ENCODE measurements around the gene ATF7IP2. TPM values are rescaled to one million over a fixed set of nuclear protein-coding genes. Genes with fewer than 3 reads are reported as not detected.
"Not testable (repeated sequence)": the region's sequence is repeated elsewhere in the genome, so short reads cannot be mapped to it uniquely, and the experiment has no call there.

The ATF7IP2 gene
- total RNA-seq, 2 experiments from 2014 or later, result 25.8 to 27.0 TPM

DNA sequence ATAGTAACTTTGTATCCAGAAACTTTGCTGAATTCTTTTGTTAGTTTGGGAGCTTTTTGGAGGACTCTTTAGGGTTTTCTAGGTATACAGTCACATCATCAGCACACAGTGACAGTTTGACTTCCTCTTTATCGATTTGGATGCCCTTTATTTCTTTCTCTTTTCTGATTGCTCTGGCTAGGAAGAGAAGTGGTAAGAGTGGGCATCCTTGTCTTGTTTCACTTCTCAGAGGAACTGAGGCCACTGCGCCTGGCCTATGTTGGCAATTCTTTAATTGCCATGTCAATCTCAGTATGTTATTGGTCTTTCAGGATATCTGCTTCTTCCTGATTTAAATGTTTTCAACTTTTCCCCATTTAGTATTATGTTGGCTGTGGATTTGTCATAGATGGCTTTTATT, 24.6 kb downstream of the ATF7IP2 start:
- H3K27ac Mint-ChIP-seq, result no peak overlapping the region
- H3K27me3 Mint-ChIP-seq, result no peaks in the 10 kb centered on the region
- TF ChIP-seq, protein P1, sequence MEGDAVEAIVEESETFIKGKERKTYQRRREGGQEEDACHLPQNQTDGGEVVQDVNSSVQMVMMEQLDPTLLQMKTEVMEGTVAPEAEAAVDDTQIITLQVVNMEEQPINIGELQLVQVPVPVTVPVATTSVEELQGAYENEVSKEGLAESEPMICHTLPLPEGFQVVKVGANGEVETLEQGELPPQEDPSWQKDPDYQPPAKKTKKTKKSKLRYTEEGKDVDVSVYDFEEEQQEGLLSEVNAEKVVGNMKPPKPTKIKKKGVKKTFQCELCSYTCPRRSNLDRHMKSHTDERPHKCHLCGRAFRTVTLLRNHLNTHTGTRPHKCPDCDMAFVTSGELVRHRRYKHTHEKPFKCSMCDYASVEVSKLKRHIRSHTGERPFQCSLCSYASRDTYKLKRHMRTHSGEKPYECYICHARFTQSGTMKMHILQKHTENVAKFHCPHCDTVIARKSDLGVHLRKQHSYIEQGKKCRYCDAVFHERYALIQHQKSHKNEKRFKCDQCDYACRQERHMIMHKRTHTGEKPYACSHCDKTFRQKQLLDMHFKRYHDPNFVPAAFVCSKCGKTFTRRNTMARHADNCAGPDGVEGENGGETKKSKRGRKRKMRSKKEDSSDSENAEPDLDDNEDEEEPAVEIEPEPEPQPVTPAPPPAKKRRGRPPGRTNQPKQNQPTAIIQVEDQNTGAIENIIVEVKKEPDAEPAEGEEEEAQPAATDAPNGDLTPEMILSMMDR (IDR thresholded peaks at IDR 0.05), result no peak
- DNase-seq, result no peak
- CTCF ChIA-PET, result no interaction called here
- intact Hi-C loops (cut with micrococcal nuclease), result no loop called here
- peaks cover 72% of the 10 kb centered on the region for H3K9me3 Mint-ChIP-seq
- H3K36me3 Mint-ChIP-seq (ENCODE audit: low read depth), result peaks cover 87% of the 10 kb centered on the region
- no peak overlapping the region for H3K4me3 Mint-ChIP-seq
- ATAC-seq, result no peak
- peaks cover 11% of the 10 kb centered on the region for H3K4me1 Mint-ChIP-seq (ENCODE audit: low read depth)
- POLR2A ChIA-PET, result no interaction called here

DNA sequence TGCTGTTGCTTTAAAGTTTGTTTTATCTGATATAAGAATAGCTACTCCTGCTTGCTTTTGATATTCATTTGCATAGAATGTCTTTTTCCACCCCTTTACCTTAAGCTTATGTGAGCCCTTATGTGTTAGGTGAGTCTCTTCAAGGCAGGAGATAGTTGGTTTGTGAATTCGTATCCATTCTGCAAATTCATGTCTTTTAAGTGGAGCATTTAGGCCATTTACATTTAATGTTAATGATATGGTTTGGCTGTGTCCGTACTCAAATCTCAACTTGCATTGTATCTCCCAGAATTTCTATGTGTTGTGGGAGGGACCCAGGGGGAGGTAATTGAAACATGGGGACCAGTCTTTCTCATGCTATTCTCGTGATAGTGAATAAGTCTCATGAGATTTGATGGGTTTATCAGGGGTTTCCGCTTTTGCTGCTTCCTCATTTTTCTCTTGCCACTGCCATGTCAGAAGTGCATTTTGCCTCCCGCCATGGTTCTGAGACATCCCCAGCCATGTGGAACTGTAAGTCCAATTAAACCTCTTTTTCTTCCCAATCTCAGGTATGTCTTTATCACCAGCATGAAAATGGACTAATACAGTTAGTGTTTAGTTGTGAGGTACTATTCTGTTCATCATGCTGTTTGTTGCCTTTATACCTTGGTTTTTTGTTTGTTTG, 27.2 kb downstream of the ATF7IP2 start:
- TF ChIP-seq, protein P1 (IDR thresholded peaks at IDR 0.05), result no peak
- DNase-seq (no peak), ATAC-seq (no peak)
- no peak overlapping the region for H3K4me3 Mint-ChIP-seq
- peaks cover 80% of the 10 kb centered on the region for H3K9me3 Mint-ChIP-seq
- intact Hi-C loops (cut with micrococcal nuclease), result no loop called here
- H3K27me3 Mint-ChIP-seq, result no peaks in the 10 kb centered on the region
- H3K4me1 Mint-ChIP-seq (ENCODE audit: low read depth), result peaks cover 11% of the 10 kb centered on the region
- no peak overlapping the region for H3K27ac Mint-ChIP-seq
- POLR2A ChIA-PET, result no interaction called here
- peaks cover 92% of the 10 kb centered on the region for H3K36me3 Mint-ChIP-seq (ENCODE audit: low read depth)
- CTCF ChIA-PET, result no interaction called here

DNA sequence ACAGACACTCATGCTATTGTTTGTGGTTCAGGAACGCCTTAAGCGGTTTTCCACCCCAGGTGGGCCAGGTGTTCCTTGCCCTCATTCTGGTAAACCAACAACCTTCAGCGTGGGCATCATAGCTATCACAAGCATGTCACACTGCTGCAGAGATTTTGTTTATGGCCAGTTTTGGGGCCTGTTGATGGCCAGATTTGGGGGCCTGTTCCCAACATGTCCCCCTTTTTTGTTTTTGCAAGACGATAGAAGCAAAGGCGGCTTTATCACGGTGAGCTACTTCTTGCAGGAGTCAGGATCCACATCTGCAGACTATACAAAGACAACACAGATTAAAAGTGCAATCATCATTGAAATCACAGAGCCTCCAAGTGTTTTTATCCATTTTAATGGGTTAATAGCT, 32.3 kb downstream of the ATF7IP2 start:
- DNase-seq; H3K4me3 Mint-ChIP-seq; H3K27me3 Mint-ChIP-seq; POLR2A ChIA-PET; intact Hi-C loops (cut with micrococcal nuclease); H3K4me1 Mint-ChIP-seq (ENCODE audit: low read depth); ATAC-seq; H3K27ac Mint-ChIP-seq; CTCF ChIA-PET: not testable (repeated sequence)
- Mint-ChIP-seq H3K36me3 (ENCODE audit: low read depth) (peaks cover 85% of the 10 kb centered on the region), H3K9me3 (peaks cover 62% of the 10 kb centered on the region)

DNA sequence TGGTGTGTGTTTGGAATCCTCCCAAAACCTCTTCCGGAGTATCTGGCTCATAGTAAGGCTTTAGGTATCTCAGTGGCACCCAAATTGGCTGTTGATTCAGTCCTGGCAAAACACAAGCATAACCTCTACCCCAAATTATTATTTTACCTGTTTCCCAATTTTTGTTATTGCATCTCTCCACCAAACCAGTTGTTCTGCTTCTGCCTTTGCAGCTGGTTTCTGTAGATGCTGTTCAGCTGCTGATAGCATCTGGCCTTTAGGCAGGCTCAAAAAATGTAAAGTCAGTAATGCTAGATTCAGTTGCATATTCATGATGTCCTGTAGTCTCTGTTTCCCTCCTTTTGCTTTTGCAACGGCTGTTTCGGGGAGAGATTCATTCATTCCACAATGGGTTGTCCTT, 33.8 kb downstream of the ATF7IP2 start:
- ATAC-seq (no peak), DNase-seq (no peak)
- TF ChIP-seq, protein P1 (IDR thresholded peaks at IDR 0.05), result no peak
- Mint-ChIP-seq H3K9me3 (peaks cover 49% of the 10 kb centered on the region), H3K27ac (no peak overlapping the region), H3K4me3 (no peak overlapping the region), H3K4me1 (ENCODE audit: low read depth) (no peaks in the 10 kb centered on the region), H3K36me3 (ENCODE audit: low read depth) (peaks cover 79% of the 10 kb centered on the region), H3K27me3 (no peaks in the 10 kb centered on the region)
- POLR2A ChIA-PET, result no interaction called here
- CTCF ChIA-PET, result no interaction called here
- intact Hi-C loops (cut with micrococcal nuclease), result no loop called here

DNA sequence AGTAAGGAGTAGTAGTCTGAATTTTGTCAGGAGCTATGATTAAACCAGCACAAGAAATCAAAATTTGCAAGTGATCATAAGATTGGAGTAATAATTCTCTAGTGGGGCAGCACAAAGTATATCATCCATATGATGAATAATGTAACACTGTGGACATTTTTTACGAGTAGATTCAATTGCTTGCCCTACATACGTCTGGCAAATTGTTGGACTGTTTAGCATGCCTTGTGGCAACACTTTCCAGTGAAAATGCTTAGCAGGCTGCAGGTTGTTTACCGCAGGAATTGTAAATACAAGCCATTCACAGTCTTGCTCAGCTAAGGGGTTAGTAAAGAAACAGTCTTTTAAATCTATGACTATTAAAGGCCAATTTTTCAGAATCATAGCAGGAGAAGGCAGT, 35.7 kb downstream of the ATF7IP2 start:
- ATAC-seq (no peak), DNase-seq (no peak)
- TF ChIP-seq, protein P1 (IDR thresholded peaks at IDR 0.05), result no peak
- no peaks in the 10 kb centered on the region for H3K4me1 Mint-ChIP-seq (ENCODE audit: low read depth)
- ChIA-PET CTCF (no interaction called here), POLR2A (no interaction called here)
- H3K9me3 Mint-ChIP-seq, result peaks cover 32% of the 10 kb centered on the region
- peaks cover 63% of the 10 kb centered on the region for H3K36me3 Mint-ChIP-seq (ENCODE audit: low read depth)
- intact Hi-C loops (cut with micrococcal nuclease), result no loop called here
- H3K27me3 Mint-ChIP-seq, result no peaks in the 10 kb centered on the region
- no peak overlapping the region for H3K27ac Mint-ChIP-seq
- H3K4me3 Mint-ChIP-seq, result no peak overlapping the region

Data from activated CD8-positive, alpha-beta T cell treated with anti-CD3 and anti-CD28 coated beads for 36 hours (primary cell).